ENCODE measurements around the gene ASCC3.

DNA sequence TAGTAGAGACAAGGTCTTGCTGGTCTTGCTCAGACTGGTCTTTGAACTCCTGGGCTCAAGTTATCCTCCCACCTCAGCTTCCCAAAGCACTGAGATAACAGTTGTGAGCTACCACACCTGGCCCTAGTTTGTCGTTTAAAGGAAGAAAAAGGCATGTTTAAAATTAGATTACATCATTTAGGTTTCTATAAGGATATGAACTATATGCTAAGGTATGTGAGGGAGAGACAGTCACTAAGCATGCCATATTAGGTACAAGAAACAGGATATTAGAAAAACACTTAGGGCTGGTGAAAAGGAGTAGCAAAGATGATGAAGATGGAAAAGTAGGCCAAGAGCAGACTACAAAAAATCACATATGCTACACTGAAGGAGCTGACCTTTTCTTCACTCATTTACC lies 106.4 kb downstream of the ASCC3 start:
- TF ChIP-seq, protein P1, sequence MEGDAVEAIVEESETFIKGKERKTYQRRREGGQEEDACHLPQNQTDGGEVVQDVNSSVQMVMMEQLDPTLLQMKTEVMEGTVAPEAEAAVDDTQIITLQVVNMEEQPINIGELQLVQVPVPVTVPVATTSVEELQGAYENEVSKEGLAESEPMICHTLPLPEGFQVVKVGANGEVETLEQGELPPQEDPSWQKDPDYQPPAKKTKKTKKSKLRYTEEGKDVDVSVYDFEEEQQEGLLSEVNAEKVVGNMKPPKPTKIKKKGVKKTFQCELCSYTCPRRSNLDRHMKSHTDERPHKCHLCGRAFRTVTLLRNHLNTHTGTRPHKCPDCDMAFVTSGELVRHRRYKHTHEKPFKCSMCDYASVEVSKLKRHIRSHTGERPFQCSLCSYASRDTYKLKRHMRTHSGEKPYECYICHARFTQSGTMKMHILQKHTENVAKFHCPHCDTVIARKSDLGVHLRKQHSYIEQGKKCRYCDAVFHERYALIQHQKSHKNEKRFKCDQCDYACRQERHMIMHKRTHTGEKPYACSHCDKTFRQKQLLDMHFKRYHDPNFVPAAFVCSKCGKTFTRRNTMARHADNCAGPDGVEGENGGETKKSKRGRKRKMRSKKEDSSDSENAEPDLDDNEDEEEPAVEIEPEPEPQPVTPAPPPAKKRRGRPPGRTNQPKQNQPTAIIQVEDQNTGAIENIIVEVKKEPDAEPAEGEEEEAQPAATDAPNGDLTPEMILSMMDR (IDR thresholded peaks at IDR 0.05) = no peak
- TF ChIP-seq POLR2A (IDR thresholded peaks at IDR 0.05) = no peak

Data from adrenal gland (tissue), 5 donors.